ENCODE results near the gene SPACA7. TPM values are rescaled to one million over a fixed set of nuclear protein-coding genes. Genes with fewer than 3 reads are reported as not detected.

The SPACA7 gene, protein sequence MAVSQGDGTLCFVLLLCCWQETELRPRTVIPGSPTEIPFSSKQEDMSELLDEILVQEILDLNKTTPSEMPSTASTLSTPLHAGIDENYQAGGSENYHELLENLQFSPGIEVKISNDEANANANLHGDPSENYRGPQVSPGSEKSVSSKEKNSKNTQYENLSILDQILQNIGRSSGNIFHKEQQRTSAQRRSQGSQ
- not detected for polyA plus RNA-seq (2013, experiment 1 of 2)
- polyA plus RNA-seq (2013, experiment 2 of 2): not detected

- no peak within 1 kb of the TSS for H3K27ac ChIP-seq (ENCODE audit: low read depth, low read length, severe bottlenecking)
- H3K36me3 ChIP-seq (ENCODE audit: control insufficient read depth, insufficient read depth, low read length): no peaks in the 10 kb centered on the region
- peaks cover under 1% of the 10 kb centered on the region for H3K9me3 ChIP-seq (ENCODE audit: control insufficient read depth, low read length)
- WGBS, 2 experiments (ENCODE audit: insufficient coverage in 2 of 2): 93% methylated on average over 5 to 6 of the region's 8 CpGs
- H3K4me1 ChIP-seq (ENCODE audit: control insufficient read depth, insufficient read depth, low read length, poor library complexity, severe bottlenecking): no peaks in the 10 kb centered on the region
- no peak within 1 kb of the TSS for H3K4me3 ChIP-seq (ENCODE audit: extremely low read depth, insufficient read depth, low read length, poor library complexity, severe bottlenecking)
Observed at GRCh38 chr13:112376050-112376681, at the start of gene SPACA7. Gene SPACA7 (plus strand): TSS chr13:112376355. CDS start chr13:112376386, 31 bp downstream.

GRCh38 chr13:112326821-112327370 is 49.3 kb upstream of the SPACA7 start:
- no peak overlapping the region for H3K4me3 ChIP-seq (ENCODE audit: extremely low read depth, insufficient read depth, low read length, poor library complexity, severe bottlenecking)
- no peaks in the 10 kb centered on the region for H3K9me3 ChIP-seq (ENCODE audit: control insufficient read depth, low read length)
- WGBS, 2 experiments (ENCODE audit: insufficient coverage in 2 of 2): 86 to 90% methylated on average over 15 to 16 of the region's 17 CpGs
- no peak overlapping the region for H3K27ac ChIP-seq (ENCODE audit: low read depth, low read length, severe bottlenecking)
- no peaks in the 10 kb centered on the region for H3K36me3 ChIP-seq (ENCODE audit: control insufficient read depth, insufficient read depth, low read length)
- peaks cover 8% of the 10 kb centered on the region for H3K4me1 ChIP-seq (ENCODE audit: control insufficient read depth, insufficient read depth, low read length, poor library complexity, severe bottlenecking)

GRCh38 chr13:112328936-112329335 is 47.2 kb upstream of the SPACA7 start:
- Histone ChIP-seq H3K27ac (ENCODE audit: low read depth, low read length, severe bottlenecking) (no peak overlapping the region), H3K4me3 (ENCODE audit: extremely low read depth, insufficient read depth, low read length, poor library complexity, severe bottlenecking) (no peak overlapping the region), H3K36me3 (ENCODE audit: control insufficient read depth, insufficient read depth, low read length) (no peaks in the 10 kb centered on the region), H3K4me1 (ENCODE audit: control insufficient read depth, insufficient read depth, low read length, poor library complexity, severe bottlenecking) (peaks cover 8% of the 10 kb centered on the region), H3K9me3 (ENCODE audit: control insufficient read depth, low read length) (no peaks in the 10 kb centered on the region)
- 90 to 96% methylated on average over 5 of the region's 7 CpGs for WGBS, 2 experiments (ENCODE audit: insufficient coverage in 2 of 2)

DNA sequence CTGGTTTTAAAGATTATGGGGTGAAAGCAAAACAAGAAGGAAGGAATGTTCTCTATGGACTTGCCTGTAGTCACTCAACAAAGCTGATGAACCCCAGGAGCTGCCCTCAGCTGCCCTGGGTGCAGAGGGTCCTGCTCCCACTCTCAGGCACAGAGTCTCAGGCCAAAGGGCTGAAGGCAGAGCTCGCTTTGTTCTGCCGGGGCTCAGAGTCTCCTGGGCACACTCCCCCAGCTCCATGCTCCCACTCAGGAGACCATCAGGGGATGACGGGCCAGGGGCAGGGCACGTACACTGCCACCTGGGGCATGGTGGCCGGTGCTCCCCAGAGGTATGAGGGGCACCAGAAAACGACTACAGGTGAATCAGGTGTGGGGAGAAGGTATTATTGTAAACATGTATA is 46.8 kb upstream of the SPACA7 start:
- H3K27ac ChIP-seq (ENCODE audit: low read depth, low read length, severe bottlenecking): no peak overlapping the region
- H3K36me3 ChIP-seq (ENCODE audit: control insufficient read depth, insufficient read depth, low read length): no peaks in the 10 kb centered on the region
- WGBS, 2 experiments (ENCODE audit: insufficient coverage in 2 of 2): 90 to 100% methylated on average over 2 to 4 of the region's 6 CpGs
- H3K4me3 ChIP-seq (ENCODE audit: extremely low read depth, insufficient read depth, low read length, poor library complexity, severe bottlenecking): no peak overlapping the region
- H3K4me1 ChIP-seq (ENCODE audit: control insufficient read depth, insufficient read depth, low read length, poor library complexity, severe bottlenecking): peaks cover 8% of the 10 kb centered on the region
- H3K9me3 ChIP-seq (ENCODE audit: control insufficient read depth, low read length): no peaks in the 10 kb centered on the region

DNA sequence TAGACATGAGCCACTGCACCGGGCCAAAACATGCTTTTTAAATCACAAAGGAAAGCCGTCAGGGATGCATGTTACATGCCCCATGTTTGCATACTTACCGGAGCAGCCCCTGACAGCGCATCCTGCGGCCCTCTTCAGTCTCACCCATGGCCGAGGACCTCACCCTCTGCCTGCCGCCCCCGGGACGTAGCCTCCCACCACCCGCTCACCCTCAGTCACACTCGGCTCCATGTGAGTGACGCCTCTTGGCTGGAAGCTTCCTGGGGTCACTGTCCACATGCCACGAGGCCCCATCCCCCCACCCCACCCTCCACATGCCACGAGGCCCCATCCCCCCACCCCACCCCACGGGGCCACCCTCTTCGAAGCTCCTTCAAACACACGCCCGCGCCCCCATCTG is 46.1 kb upstream of the SPACA7 start:
- H3K9me3 ChIP-seq (ENCODE audit: control insufficient read depth, low read length): no peaks in the 10 kb centered on the region
- no peak overlapping the region for H3K27ac ChIP-seq (ENCODE audit: low read depth, low read length, severe bottlenecking)
- no peak overlapping the region for H3K4me3 ChIP-seq (ENCODE audit: extremely low read depth, insufficient read depth, low read length, poor library complexity, severe bottlenecking)
- H3K36me3 ChIP-seq (ENCODE audit: control insufficient read depth, insufficient read depth, low read length): no peaks in the 10 kb centered on the region
- peaks cover 8% of the 10 kb centered on the region for H3K4me1 ChIP-seq (ENCODE audit: control insufficient read depth, insufficient read depth, low read length, poor library complexity, severe bottlenecking)
- WGBS, 2 experiments (ENCODE audit: insufficient coverage in 2 of 2): 79 to 87% methylated on average over 8 to 13 of the region's 19 CpGs

DNA sequence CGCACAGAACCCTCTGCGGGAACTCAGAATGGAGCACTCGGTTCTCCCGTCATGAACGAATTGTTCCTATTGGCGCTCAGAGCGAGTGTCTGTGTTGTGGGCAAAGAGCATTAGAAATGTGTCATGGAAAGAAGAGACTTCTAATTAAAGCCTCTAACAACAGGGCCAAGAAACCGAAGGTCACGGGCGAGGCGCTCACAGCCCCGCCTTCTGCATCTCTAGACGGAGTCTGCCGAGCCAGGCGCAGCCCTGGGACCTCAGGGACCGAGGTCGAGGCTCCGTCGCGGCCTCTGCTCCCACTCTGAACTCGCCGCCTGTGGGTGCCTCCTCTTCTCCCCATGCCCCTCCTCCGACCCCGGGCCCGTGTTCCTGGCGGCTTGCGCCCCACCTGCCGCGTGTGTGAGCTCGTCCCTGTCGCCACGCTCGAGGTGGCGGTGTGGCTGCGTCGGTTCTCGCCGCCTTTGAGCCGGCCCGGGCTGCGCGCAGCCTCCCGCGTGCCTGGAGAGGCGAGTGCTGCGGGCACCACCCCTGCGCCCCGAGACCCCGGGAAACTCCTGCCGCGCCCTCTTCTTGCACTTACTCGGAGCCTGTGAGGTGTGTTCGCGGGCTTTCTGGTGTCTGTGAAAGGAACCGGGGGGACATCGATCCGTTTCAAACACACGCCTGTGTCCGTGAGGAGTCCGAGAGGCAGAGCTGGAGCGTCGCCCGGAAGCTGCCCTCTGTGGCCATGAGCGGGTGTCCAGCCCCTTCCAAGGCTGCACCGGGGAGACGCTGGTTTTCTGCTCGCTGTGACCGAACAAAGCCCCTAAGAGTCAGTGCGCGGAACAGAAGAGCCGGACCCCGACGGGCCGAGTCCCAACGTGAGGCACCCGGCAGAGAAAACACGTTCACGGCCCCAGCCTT is 45.4 kb upstream of the SPACA7 start:
- WGBS, 2 experiments (ENCODE audit: insufficient coverage in 2 of 2): 93 to 96% methylated on average over 71 to 77 of the region's 78 CpGs
- Histone ChIP-seq H3K27ac (ENCODE audit: low read depth, low read length, severe bottlenecking) (no peak overlapping the region), H3K4me3 (ENCODE audit: extremely low read depth, insufficient read depth, low read length, poor library complexity, severe bottlenecking) (no peak overlapping the region), H3K9me3 (ENCODE audit: control insufficient read depth, low read length) (no peaks in the 10 kb centered on the region), H3K36me3 (ENCODE audit: control insufficient read depth, insufficient read depth, low read length) (no peaks in the 10 kb centered on the region), H3K4me1 (ENCODE audit: control insufficient read depth, insufficient read depth, low read length, poor library complexity, severe bottlenecking) (peaks cover 6% of the 10 kb centered on the region)

GRCh38 chr13:112331675-112332074 is 44.5 kb upstream of the SPACA7 start:
- Histone ChIP-seq H3K4me3 (ENCODE audit: extremely low read depth, insufficient read depth, low read length, poor library complexity, severe bottlenecking) (no peak overlapping the region), H3K27ac (ENCODE audit: low read depth, low read length, severe bottlenecking) (no peak overlapping the region), H3K4me1 (ENCODE audit: control insufficient read depth, insufficient read depth, low read length, poor library complexity, severe bottlenecking) (no peaks in the 10 kb centered on the region), H3K9me3 (ENCODE audit: control insufficient read depth, low read length) (no peaks in the 10 kb centered on the region), H3K36me3 (ENCODE audit: control insufficient read depth, insufficient read depth, low read length) (no peaks in the 10 kb centered on the region)
- 87 to 88% methylated on average over 19 of the region's 20 CpGs for WGBS, 2 experiments (ENCODE audit: insufficient coverage in 2 of 2)

DNA sequence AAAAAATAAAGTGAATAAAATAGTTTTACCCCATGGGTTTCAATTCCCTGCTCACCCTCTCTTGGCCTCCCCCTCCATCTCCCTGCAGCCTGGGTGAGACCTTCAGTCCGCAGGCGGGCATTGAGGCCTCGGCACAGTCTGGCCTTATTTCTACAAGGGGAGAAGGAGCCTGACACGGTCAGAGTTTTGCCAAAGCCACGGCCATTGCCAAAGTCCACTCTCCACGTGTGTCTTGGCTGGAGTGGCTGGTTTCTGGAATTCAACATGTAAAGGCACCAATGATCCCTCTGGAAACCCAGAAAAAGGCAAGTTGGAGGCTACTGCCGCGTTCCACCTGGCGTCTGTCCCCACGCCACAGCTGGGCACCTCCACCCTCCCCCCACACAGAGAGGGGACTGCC is 43.4 kb upstream of the SPACA7 start:
- WGBS, 2 experiments (ENCODE audit: insufficient coverage in 2 of 2): 86 to 91% methylated on average over 8 to 10 of the region's 10 CpGs
- H3K9me3 ChIP-seq (ENCODE audit: control insufficient read depth, low read length): peaks cover 6% of the 10 kb centered on the region
- H3K36me3 ChIP-seq (ENCODE audit: control insufficient read depth, insufficient read depth, low read length): no peaks in the 10 kb centered on the region
- no peaks in the 10 kb centered on the region for H3K4me1 ChIP-seq (ENCODE audit: control insufficient read depth, insufficient read depth, low read length, poor library complexity, severe bottlenecking)
- H3K4me3 ChIP-seq (ENCODE audit: extremely low read depth, insufficient read depth, low read length, poor library complexity, severe bottlenecking): no peak overlapping the region
- no peak overlapping the region for H3K27ac ChIP-seq (ENCODE audit: low read depth, low read length, severe bottlenecking)

DNA sequence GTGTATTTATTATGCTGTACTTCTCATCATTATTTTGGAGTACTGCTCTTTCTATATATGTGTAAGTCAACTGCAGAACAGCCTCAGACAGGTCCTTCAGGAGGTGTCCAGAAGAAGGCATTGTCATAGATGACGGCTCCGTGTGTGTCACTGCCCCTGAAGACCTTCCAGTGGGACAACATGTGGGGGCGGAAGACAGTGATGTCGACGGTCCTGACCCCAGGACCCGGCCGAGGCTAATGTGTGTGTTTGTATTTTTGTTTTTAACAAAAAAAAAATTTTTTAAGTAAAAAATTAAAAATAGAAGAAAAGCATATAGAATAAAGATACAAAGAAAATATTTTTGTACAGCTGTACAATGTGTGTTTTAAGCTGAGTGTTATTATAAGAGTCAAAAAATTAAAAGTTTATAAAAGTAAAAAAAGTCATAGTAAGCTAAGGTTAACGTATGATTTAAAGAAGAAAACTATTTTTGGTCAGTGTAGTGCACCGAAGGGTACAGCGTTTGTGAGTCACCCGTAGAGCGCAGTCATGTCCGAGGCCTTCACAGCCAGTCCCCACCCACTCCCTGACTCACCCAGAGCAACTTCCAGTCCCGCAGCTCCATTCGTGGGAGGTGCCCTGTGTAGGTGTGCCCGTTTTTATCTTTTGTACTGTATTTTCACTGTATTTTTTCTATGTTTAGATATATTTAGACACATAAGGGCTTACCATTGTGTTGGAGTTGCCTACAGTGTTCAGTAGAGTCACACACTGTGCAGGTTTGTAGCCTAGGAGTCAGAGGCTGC is 42.2 kb upstream of the SPACA7 start:
- H3K4me1 ChIP-seq (ENCODE audit: control insufficient read depth, insufficient read depth, low read length, poor library complexity, severe bottlenecking): no peaks in the 10 kb centered on the region
- no peak overlapping the region for H3K4me3 ChIP-seq (ENCODE audit: extremely low read depth, insufficient read depth, low read length, poor library complexity, severe bottlenecking)
- no peak overlapping the region for H3K27ac ChIP-seq (ENCODE audit: low read depth, low read length, severe bottlenecking)
- peaks cover 6% of the 10 kb centered on the region for H3K9me3 ChIP-seq (ENCODE audit: control insufficient read depth, low read length)
- H3K36me3 ChIP-seq (ENCODE audit: control insufficient read depth, insufficient read depth, low read length): no peaks in the 10 kb centered on the region
- WGBS, 2 experiments (ENCODE audit: insufficient coverage in 2 of 2): 88 to 89% methylated on average over 4 to 9 of the region's 16 CpGs

DNA sequence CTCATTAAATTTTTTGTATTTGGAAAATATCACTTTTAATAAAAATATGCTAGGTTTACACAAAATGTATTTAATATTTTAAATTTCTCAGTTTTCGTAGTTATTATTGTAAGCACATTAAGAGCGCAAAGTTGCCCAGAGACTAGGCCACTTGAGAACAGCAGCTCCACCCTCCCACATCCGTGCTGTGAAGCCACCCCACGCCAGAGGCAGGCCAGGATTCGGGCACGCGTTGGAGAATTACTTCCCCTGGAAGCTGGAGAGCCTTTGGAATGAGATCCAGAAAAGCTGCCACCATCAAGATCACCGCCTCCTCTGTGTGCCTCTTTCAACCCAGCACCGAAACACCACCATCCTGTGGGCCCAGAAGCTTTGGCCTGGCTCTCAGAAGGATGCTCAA is 41.0 kb upstream of the SPACA7 start:
- H3K27ac ChIP-seq (ENCODE audit: low read depth, low read length, severe bottlenecking): no peak overlapping the region
- H3K36me3 ChIP-seq (ENCODE audit: control insufficient read depth, insufficient read depth, low read length): no peaks in the 10 kb centered on the region
- no peaks in the 10 kb centered on the region for H3K4me1 ChIP-seq (ENCODE audit: control insufficient read depth, insufficient read depth, low read length, poor library complexity, severe bottlenecking)
- no peak overlapping the region for H3K4me3 ChIP-seq (ENCODE audit: extremely low read depth, insufficient read depth, low read length, poor library complexity, severe bottlenecking)
- H3K9me3 ChIP-seq (ENCODE audit: control insufficient read depth, low read length): peaks cover 6% of the 10 kb centered on the region
- 64 to 79% methylated on average over 7 to 8 of the region's 9 CpGs for WGBS, 2 experiments (ENCODE audit: insufficient coverage in 2 of 2)
